HepG2 (cell line): ENCODE measurements around the gene GGA3. TPM values are rescaled to one million over a fixed set of nuclear protein-coding genes. Genes with fewer than 3 reads are reported as not detected.

Experiments
- CAMTA2 ChIP-seq: sonication (generic); formaldehyde crosslinking; IDR thresholded peaks from 2 replicates; pipeline ENCODE4 v1.4.0; 2020; ENCODE audit warnings: mild to moderate bottlenecking, missing genetic modification reagents, borderline replicate concordance
- CREB1 ChIP-seq, 2 experiments: fragments of 450-650 bp in 1 of 2; IDR thresholded peaks; 2 replicates each; pipeline ENCODE4 v1.6.1; 2016 to 2017; ENCODE audit warnings: control low read depth in 1 of 2, mild to moderate bottlenecking in 1 of 2, missing compliant biosample characterization in 1 of 2, missing genetic modification characterization in 1 of 2
- FOXA3 ChIP-seq: IDR thresholded peaks from 2 replicates; pipeline ENCODE4 v1.6.1; 2016; ENCODE audit warnings: missing genetic modification reagents, missing compliant biosample characterization
- GFI1 ChIP-seq: sonication (generic); formaldehyde crosslinking; IDR thresholded peaks from 2 replicates; pipeline ENCODE4 v1.5.0; 2020; ENCODE audit warnings: missing genetic modification reagents, mild to moderate bottlenecking, borderline replicate concordance
- HNF1B ChIP-seq: sonication (generic); formaldehyde crosslinking; IDR thresholded peaks from 2 replicates; pipeline ENCODE4 v1.5.1; 2020; ENCODE audit warnings: mild to moderate bottlenecking, moderate library complexity, missing genetic modification reagents
- MED8 ChIP-seq: sonication (generic); formaldehyde crosslinking; IDR thresholded peaks from 2 replicates; pipeline ENCODE4 v1.8.1; 2023; ENCODE audit warnings: mild to moderate bottlenecking, missing genetic modification reagents; ENCODE audit not compliant: insufficient replicate concordance
- RERE ChIP-seq: IDR thresholded peaks from 2 replicates; pipeline ENCODE4 v1.6.1; 2016; ENCODE audit warnings: low read depth, missing genetic modification reagents, missing compliant biosample characterization
- RFX3 ChIP-seq: IDR thresholded peaks from 2 replicates; pipeline ENCODE4 v1.6.1; 2016; ENCODE audit warnings: missing biosample characterization, missing genetic modification reagents
- ZBTB2 ChIP-seq: sonication (generic); formaldehyde crosslinking; IDR thresholded peaks from 2 replicates; pipeline ENCODE4 v1.8.0; 2022; ENCODE audit warnings: low read depth, missing genetic modification reagents
- ZEB1 ChIP-seq: IDR thresholded peaks from 2 replicates; pipeline ENCODE4 v1.6.1; 2012; ENCODE audit warnings: mild to moderate bottlenecking, low read depth, inconsistent platforms; ENCODE audit not compliant: insufficient replicate concordance
- ZMYM4 ChIP-seq: sonication (generic); formaldehyde crosslinking; IDR thresholded peaks from 2 replicates; pipeline ENCODE4 v1.8.1; 2023; ENCODE audit warnings: mild to moderate bottlenecking, missing genetic modification reagents
- ZNF225 ChIP-seq: sonication (generic); formaldehyde crosslinking; IDR thresholded peaks from 2 replicates; pipeline ENCODE4 v1.4.0; 2020; ENCODE audit warnings: mild to moderate bottlenecking, missing genetic modification reagents
- ZNF354B ChIP-seq: sonication (generic); formaldehyde crosslinking; IDR thresholded peaks from 2 replicates; pipeline ENCODE4 v1.8.0; 2022; ENCODE audit warnings: mild to moderate bottlenecking, missing genetic modification reagents
- ZNF615 ChIP-seq: sonication (generic); formaldehyde crosslinking; IDR thresholded peaks from 2 replicates; pipeline ENCODE4 v1.5.0; 2020; ENCODE audit warnings: mild to moderate bottlenecking, missing genetic modification reagents, borderline replicate concordance
- ZNF776 ChIP-seq: sonication (generic); formaldehyde crosslinking; IDR thresholded peaks from 2 replicates; pipeline ENCODE4 v1.4.0; 2020; ENCODE audit warnings: mild to moderate bottlenecking, missing genetic modification reagents
- ZNF780A ChIP-seq: sonication (generic); formaldehyde crosslinking; IDR thresholded peaks from 2 replicates; pipeline ENCODE4 v1.8.0; 2022; ENCODE audit warnings: mild to moderate bottlenecking, missing genetic modification reagents, moderate library complexity
- ZNF782 ChIP-seq: sonication (generic); formaldehyde crosslinking; IDR thresholded peaks from 2 replicates; pipeline ENCODE4 v1.4.0; 2020; ENCODE audit warnings: missing genetic modification reagents, mild to moderate bottlenecking, borderline replicate concordance
- ZNF784 ChIP-seq: sonication (generic); formaldehyde crosslinking; IDR thresholded peaks from 2 replicates; pipeline ENCODE4 v1.5.1; 2020; ENCODE audit warnings: missing genetic modification reagents, mild to moderate bottlenecking, borderline replicate concordance
- ZNF816 ChIP-seq: sonication (generic); formaldehyde crosslinking; IDR thresholded peaks from 2 replicates; pipeline ENCODE4 v1.8.0; 2022; ENCODE audit warnings: missing genetic modification reagents, mild to moderate bottlenecking, borderline replicate concordance
- polyA plus RNA-seq, 8 experiments: library from polyadenylated mRNA; depleted of rRNA in 3 of 8; stranded (reverse) in 7 of 8; unstranded in 1 of 8; fragments of >200 nt; fragmentation: Illumina TruSeq in 4 of 8; extraction: Trizol in 4 of 8; gene quantifications; 2 replicates each; pipeline versions ENCODE4 v1.2.1 to v1.2.3, GENCODE V29; 2011 to 2016; ENCODE audit warnings: low read depth in 4 of 8, missing spikeins in 1 of 8, mixed read lengths in 1 of 8; ENCODE audit not compliant: insufficient read depth in 1 of 8
- total RNA-seq, 5 experiments: library from RNA; depleted of rRNA; stranded (reverse); fragments of >200 nt; fragmentation: Illumina TruSeq; extraction: Trizol; gene quantifications; 2 replicates each; pipeline ENCODE4 v1.2.3, GENCODE V29; 2016; ENCODE audit warnings: low read depth in 1 of 5

Gene GGA3
- total and polyA plus RNA-seq, 2 of the 13 experiments (the other 11 are each of a cell fraction or from before 2014, with no cell fraction given): 28.4 to 43.7 TPM

- TF ChIP-seq MED8 (CRISPR knock-in tag) (peak; percentile 92), CREB1 (IDR thresholded peaks at IDR 0.05) (peak; percentile 80), CREB1 (CRISPR knock-in tag; IDR thresholded peaks at IDR 0.05) (peak; percentile 71), CAMTA2 (CRISPR knock-in tag) (peak; percentile 70; the same call in 1 of the 2 replicates), ZNF354B (CRISPR knock-in tag) (no peak; the same call in 1 of the 2 replicates), GFI1 (peak; percentile 27; the same call in 1 of the 2 replicates), ZNF784 (CRISPR knock-in tag) (no peak; the same call in 1 of the 2 replicates), ZNF816 (CRISPR knock-in tag) (no peak; the same call in 1 of the 2 replicates), RFX3 (no peak), ZBTB2 (CRISPR knock-in tag) (peak; percentile 44), ZNF780A (CRISPR knock-in tag) (0 out of 2 replicates have a peak, but pooled peaks have one; percentile 13), ZNF225 (peak; percentile 27; the same call in 1 of the 2 replicates), ZEB1 (no peak), FOXA3 (no peak), RERE (CRISPR knock-in tag) (no peak), ZNF615 (no peak; the same call in 1 of the 2 replicates), ZMYM4 (CRISPR knock-in tag) (peak; percentile 35; the same call in 1 of the 2 replicates), HNF1B (CRISPR knock-in tag) (peak; percentile 91), ZNF776 (no peak; the same call in 1 of the 2 replicates), ZNF782 (CRISPR knock-in tag) (peak; percentile 34)
Observed at GRCh38 chr17:75261336-75262111, at the start of gene GGA3, which contains the start of gene MRPS7 (continued).
